AG09319 (cell line): ENCODE data around the gene PARD3B.

Experiments
- DNase-seq: peaks from one replicate; pipeline ENCODE4 v3.0.0-alpha.2; 2010; ENCODE audit warnings: low read depth; ENCODE audit errors: extremely low read depth
- TF ChIP-seq, protein P1 (sequence below): IDR thresholded peaks from 2 replicates; pipeline ENCODE4 v1.5.1; 2011; ENCODE audit warnings: low read depth, mild to moderate bottlenecking, inconsistent platforms, low read length, moderate library complexity

Gene PARD3B

DNA sequence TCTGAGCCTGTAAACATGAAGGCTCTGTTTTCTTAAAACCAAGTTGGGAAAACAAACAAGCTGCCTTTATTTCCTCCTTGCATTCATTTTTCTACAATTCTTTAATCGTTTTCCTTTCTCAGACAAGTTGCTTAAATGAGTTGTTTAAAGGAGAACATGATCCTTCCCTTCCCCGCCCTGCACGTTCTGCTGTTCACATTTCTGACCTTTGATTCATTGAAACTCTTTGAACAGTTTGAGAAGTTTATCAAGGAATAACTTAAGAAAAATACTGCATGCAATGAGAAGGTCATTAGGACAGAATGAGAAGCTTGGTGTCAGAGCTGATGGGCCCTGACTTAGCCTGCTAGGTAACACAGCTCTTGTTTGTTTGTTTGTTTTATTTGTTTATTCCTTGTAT is 181.6 kb downstream of the PARD3B start:
- TF ChIP-seq, protein P1, sequence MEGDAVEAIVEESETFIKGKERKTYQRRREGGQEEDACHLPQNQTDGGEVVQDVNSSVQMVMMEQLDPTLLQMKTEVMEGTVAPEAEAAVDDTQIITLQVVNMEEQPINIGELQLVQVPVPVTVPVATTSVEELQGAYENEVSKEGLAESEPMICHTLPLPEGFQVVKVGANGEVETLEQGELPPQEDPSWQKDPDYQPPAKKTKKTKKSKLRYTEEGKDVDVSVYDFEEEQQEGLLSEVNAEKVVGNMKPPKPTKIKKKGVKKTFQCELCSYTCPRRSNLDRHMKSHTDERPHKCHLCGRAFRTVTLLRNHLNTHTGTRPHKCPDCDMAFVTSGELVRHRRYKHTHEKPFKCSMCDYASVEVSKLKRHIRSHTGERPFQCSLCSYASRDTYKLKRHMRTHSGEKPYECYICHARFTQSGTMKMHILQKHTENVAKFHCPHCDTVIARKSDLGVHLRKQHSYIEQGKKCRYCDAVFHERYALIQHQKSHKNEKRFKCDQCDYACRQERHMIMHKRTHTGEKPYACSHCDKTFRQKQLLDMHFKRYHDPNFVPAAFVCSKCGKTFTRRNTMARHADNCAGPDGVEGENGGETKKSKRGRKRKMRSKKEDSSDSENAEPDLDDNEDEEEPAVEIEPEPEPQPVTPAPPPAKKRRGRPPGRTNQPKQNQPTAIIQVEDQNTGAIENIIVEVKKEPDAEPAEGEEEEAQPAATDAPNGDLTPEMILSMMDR, result no peak
- DNase-seq, result no peak

- no peak for DNase-seq
- TF ChIP-seq, protein P1, result no peak
Measured at GRCh38 chr2:204727368-204727767, 182.1 kb downstream of the PARD3B start.

- TF ChIP-seq, protein P1, result no peak
- DNase-seq, result no peak
Measured at GRCh38 chr2:204730603-204731002, 185.3 kb downstream of the PARD3B start.

GRCh38 chr2:204732019-204732418 is 186.7 kb downstream of the PARD3B start:
- no peak for DNase-seq
- TF ChIP-seq, protein P1, result no peak

- no peak for DNase-seq
- TF ChIP-seq, protein P1, result no peak
Measured at GRCh38 chr2:204737296-204737695, 192.0 kb downstream of the PARD3B start.

- no peak for DNase-seq
- TF ChIP-seq, protein P1, result no peak
Measured at GRCh38 chr2:204738721-204739120, 193.4 kb downstream of the PARD3B start.

DNA sequence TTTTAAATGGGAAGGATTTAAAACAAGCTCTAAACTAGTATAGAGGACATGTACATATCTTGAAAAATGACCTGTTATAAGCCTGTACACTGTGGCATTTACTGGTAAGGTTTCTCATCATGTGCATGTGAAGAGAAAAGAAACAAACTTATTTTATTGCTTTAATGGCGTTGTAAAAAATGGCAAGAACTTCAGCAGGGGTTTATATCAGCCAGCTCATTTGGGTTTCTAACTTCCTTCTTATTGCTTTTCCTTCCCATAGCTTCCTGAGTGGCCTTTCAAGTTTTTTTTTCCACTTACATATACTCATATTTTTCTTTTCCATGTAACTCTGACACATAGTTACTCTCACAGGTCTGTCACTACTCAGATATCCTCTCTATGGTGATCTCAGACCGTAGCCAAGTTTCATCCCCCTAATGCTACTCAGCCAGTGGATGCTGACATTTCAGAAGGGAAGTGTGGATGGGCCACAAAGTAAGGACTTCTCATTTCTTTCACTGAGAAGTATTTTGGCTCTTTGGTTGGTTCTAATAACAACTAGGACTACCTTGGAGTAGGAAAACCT is 198.2 kb downstream of the PARD3B start:
- TF ChIP-seq, protein P1, result no peak

More for the DNA sequence above, 198.2 kb downstream of the PARD3B start:
- no peak for DNase-seq
